Endothelial cell of umbilical vein (primary cell): ENCODE data around the gene CTBS. TPM values are rescaled to one million over a fixed set of nuclear protein-coding genes. Genes with fewer than 3 reads are reported as not detected.

ENCODE experiments used
- BruUV-seq: library from RNA; stranded (reverse); fragments of 400-500 nt; replicated peaks from 2 replicates; lab custom pipeline; 2021; lab: Mats Ljungman, UMichigan
- CTCF ChIA-PET: fragments of 300-600, 350-600 bp; sonication (Branson Sonifier 250); formaldehyde crosslinking; loops from one replicate; lab custom pipeline; 2021; ENCODE audit warnings: antibody characterized with exemption, inconsistent platforms; lab: Charles Lee
- POLR2A ChIA-PET: fragments of 300-600, 350-600 bp; sonication (Branson Sonifier 250); formaldehyde crosslinking; loops from one replicate; lab custom pipeline; 2021; ENCODE audit warnings: antibody characterized with exemption, inconsistent platforms; lab: Charles Lee
- DNase-seq: peaks from one replicate; pipeline ENCODE4 v3.0.0-alpha.2; 2011; ENCODE audit warnings: low read depth, low spot score
- FAIRE-seq: peaks from 2 replicates; lab custom pipeline; 2011; peaks lifted over from hg19 to GRCh38; lab: Jason Lieb, UNC
- H2AFZ ChIP-seq: 2 replicates; pipeline ENCODE4 v1.6.0; 2012; ENCODE audit warnings: low read depth, low read length, control low read depth, inconsistent platforms
- H3K27ac ChIP-seq: 2 replicates; pipeline ENCODE4 v1.5.1; 2011; ENCODE audit warnings: low read depth, mild to moderate bottlenecking, control low read depth, low read length, moderate library complexity; ENCODE audit not compliant: insufficient read depth
- H3K27me3 ChIP-seq, 2 experiments: 2 replicates each; pipeline versions ENCODE4 v1.6.0 to v1.6.1; 2011; ENCODE audit warnings: low read length in 2 of 2, mixed read lengths in 1 of 2; ENCODE audit not compliant: control insufficient read depth in 2 of 2, insufficient read depth in 2 of 2
- H3K36me3 ChIP-seq, 2 experiments: 2 replicates in 1 of 2; 3 replicates in 1 of 2; pipeline ENCODE4 v1.5.1; 2011; ENCODE audit warnings: low read length in 2 of 2, mild to moderate bottlenecking in 1 of 2, moderate library complexity in 1 of 2; ENCODE audit not compliant: control insufficient read depth in 2 of 2, insufficient read depth in 2 of 2; ENCODE audit errors: extremely low read depth in 1 of 2
- H3K4me1 ChIP-seq: 3 replicates; pipeline ENCODE4 v1.5.1; 2011; ENCODE audit warnings: mild to moderate bottlenecking, low read length; ENCODE audit not compliant: control insufficient read depth, insufficient read depth; ENCODE audit errors: extremely low read depth
- H3K4me2 ChIP-seq: 2 replicates; pipeline ENCODE4 v1.6.1; 2011; ENCODE audit warnings: low read length, control low read depth, mixed read lengths; ENCODE audit not compliant: insufficient read depth
- H3K4me3 ChIP-seq, 3 experiments: fragments of 200-600 bp in 1 of 3; sonication (generic), shearing (Covaris generic) in 1 of 3; replicated peaks in 1 of 3; 2 replicates each; pipeline ENCODE4 v1.5.1; 2011 to 2016; ENCODE audit warnings: control low read depth in 3 of 3, low read length in 3 of 3, mild to moderate bottlenecking in 2 of 3, inconsistent platforms in 1 of 3, low read depth in 1 of 3, moderate library complexity in 1 of 3; ENCODE audit not compliant: insufficient read depth in 1 of 3
- H3K79me2 ChIP-seq: 2 replicates; pipeline ENCODE4 v1.6.0; 2012; ENCODE audit warnings: low read length, inconsistent platforms; ENCODE audit not compliant: control insufficient read depth, insufficient read depth
- H3K9ac ChIP-seq: replicated peaks from 2 replicates; pipeline ENCODE3; 2011; ENCODE audit warnings: low read length, control low read depth; ENCODE audit not compliant: insufficient read depth; ENCODE audit errors: extremely low read depth
- H3K9me1 ChIP-seq: replicated peaks from 3 replicates; pipeline ENCODE4 v1.6.0; 2011; ENCODE audit warnings: mild to moderate bottlenecking, low read length; ENCODE audit not compliant: control insufficient read depth, insufficient read depth; ENCODE audit errors: extremely low read depth
- H3K9me3 ChIP-seq: replicated peaks from 2 replicates; pipeline ENCODE4 v1.5.1; 2012; ENCODE audit warnings: low read length, inconsistent platforms; ENCODE audit not compliant: control insufficient read depth, insufficient read depth
- H4K20me1 ChIP-seq: replicated peaks from 2 replicates; pipeline ENCODE3; 2011; ENCODE audit warnings: mild to moderate bottlenecking, low read length; ENCODE audit not compliant: control insufficient read depth, insufficient read depth; ENCODE audit errors: extremely low read depth
- CTCF ChIP-seq, 2 donors: IDR thresholded peaks; 1 replicate in 1 of 2; 2 replicates in 1 of 2; pipeline ENCODE4 v1.5.1; 2011; ENCODE audit warnings: low read length in 2 of 2, mild to moderate bottlenecking in 2 of 2, moderate library complexity in 2 of 2, control low read depth in 1 of 2, inconsistent platforms in 1 of 2, low read depth in 1 of 2; ENCODE audit not compliant: insufficient read depth in 1 of 2; ENCODE audit errors: extremely low read depth in 1 of 2
- EZH2 ChIP-seq: IDR thresholded peaks from 2 replicates; pipeline ENCODE4 v1.6.1; 2012; ENCODE audit warnings: borderline replicate concordance, low read depth, mild to moderate bottlenecking, moderate library complexity, low read length, inconsistent platforms; ENCODE audit not compliant: severe bottlenecking
- FOS ChIP-seq: IDR thresholded peaks from 2 replicates; pipeline ENCODE4 v1.6.1; 2011; ENCODE audit warnings: mild to moderate bottlenecking, low read length, moderate library complexity, borderline replicate concordance; ENCODE audit not compliant: insufficient read depth
- GATA2 ChIP-seq: IDR thresholded peaks from 2 replicates; pipeline ENCODE4 v1.7.0; 2011; ENCODE audit warnings: low read depth, mild to moderate bottlenecking, moderate library complexity, mixed read lengths, low read length; ENCODE audit not compliant: insufficient read length, insufficient read depth
- JUN ChIP-seq: IDR thresholded peaks from 2 replicates; pipeline ENCODE4 v1.6.1; 2011; ENCODE audit warnings: borderline replicate concordance, low read depth; ENCODE audit not compliant: insufficient read length, insufficient read depth
- MYC ChIP-seq: IDR thresholded peaks from one replicate; pipeline ENCODE4 v1.6.1; 2011; ENCODE audit warnings: mild to moderate bottlenecking, low read depth, low read length
- POLR2A ChIP-seq: IDR thresholded peaks from 2 replicates; pipeline ENCODE4 v1.6.1; 2012; ENCODE audit warnings: low read depth, mild to moderate bottlenecking, control low read depth, low read length
- POLR2AphosphoS5 ChIP-seq: IDR thresholded peaks from 2 replicates; pipeline ENCODE4 v1.6.1; 2012; ENCODE audit warnings: low read depth, mild to moderate bottlenecking, control low read depth, low read length, moderate library complexity; ENCODE audit not compliant: insufficient read depth
- dilution Hi-C: fragments of 300-500 bp; cut with MboI; formaldehyde crosslinking; loops from one replicate; pipeline ENCODE4 v1.15.0; 2019; ENCODE audit warnings: low sequenced_read_pairs; ENCODE audit not compliant: extremely low pct_ligation_motif_present
- intact Hi-C: fragments of 100-400 bp; cut with micrococcal nuclease; formaldehyde crosslinking; loops from one replicate; pipeline ENCODE4 v1.10.0; 2022
- polyA plus RNA-seq, 4 experiments: library from polyadenylated mRNA; depleted of rRNA in 3 of 4; stranded (reverse) in 3 of 4; unstranded in 1 of 4; fragments of >200 nt; gene quantifications; 2 replicates each; pipeline versions ENCODE4 v1.2.1 to v1.2.3, GENCODE V29; 2011 to 2012; ENCODE audit warnings: missing spikeins in 1 of 4
- total RNA-seq: library from RNA; stranded (reverse); gene quantifications from 2 replicates; pipeline ENCODE4 v1.2.3, GENCODE V29; 2021
- TF ChIP-seq, protein P1 (sequence below): IDR thresholded peaks from 2 replicates; pipeline ENCODE4 v1.6.1; 2011; ENCODE audit not compliant: insufficient read depth, insufficient read length

The CTBS gene
- total and polyA plus RNA-seq, 2 donors (not counting 3 experiments of a cell fraction or from before 2014, with no cell fraction given): 11.4 to 14.3 TPM

DNA sequence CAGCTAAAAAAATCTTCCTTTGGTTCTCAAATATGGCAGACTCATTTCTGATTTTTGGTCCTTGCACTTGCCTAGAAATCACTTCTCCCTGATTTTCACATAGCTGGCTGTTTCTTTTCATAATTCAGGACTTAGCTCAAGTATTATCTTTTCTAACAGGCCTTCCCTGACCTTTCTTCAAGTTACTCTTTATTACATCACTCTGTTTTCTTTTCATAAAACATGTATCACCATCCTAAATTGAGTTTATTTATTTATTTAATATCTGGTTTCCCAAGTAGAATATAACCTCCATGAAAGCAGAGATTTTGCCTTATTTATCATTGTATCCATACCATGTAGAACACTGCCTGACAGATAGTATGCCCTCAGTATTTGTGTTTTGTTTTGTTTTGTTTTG lies 49.6 kb downstream of the CTBS start:
- Histone ChIP-seq H3K9me1 (no peaks in the 10 kb centered on the region), H2AFZ (no peak overlapping the region), H3K27me3 (no peaks in the 10 kb centered on the region), H3K79me2 (no peaks in the 10 kb centered on the region), H3K4me3 (no peak overlapping the region), H3K9ac (no peak overlapping the region), H3K4me2 (no peak overlapping the region), H3K27ac (no peak overlapping the region), H3K36me3 (no peaks in the 10 kb centered on the region), H3K9me3 (no peaks in the 10 kb centered on the region), H4K20me1 (no peaks in the 10 kb centered on the region), H3K4me1 (no peaks in the 10 kb centered on the region)
- FAIRE-seq (no peak), DNase-seq (no peak)
- intact Hi-C loops: no loop called here
- ChIA-PET CTCF (no interaction called here), POLR2A (no interaction called here)
- dilution Hi-C loops: no loop called here
- TF ChIP-seq MYC: no peak
- TF ChIP-seq POLR2A: no peak
- no peak for TF ChIP-seq POLR2AphosphoS5
- TF ChIP-seq, protein P1, sequence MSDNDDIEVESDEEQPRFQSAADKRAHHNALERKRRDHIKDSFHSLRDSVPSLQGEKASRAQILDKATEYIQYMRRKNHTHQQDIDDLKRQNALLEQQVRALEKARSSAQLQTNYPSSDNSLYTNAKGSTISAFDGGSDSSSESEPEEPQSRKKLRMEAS: no peak
- no peak for TF ChIP-seq FOS
- no peak for TF ChIP-seq CTCF (IDR thresholded peaks at IDR 0.05; ENCODE audit: extremely low read depth in 1 of 2, insufficient read depth in 1 of 2, low read depth in 1 of 2, low read length in 2 of 2)
- no peak for TF ChIP-seq JUN
- TF ChIP-seq EZH2: no peak
- TF ChIP-seq GATA2: no peak
- BruUV-seq: no TSS peak
